HepG2 (cell line): Measurements from ENCODE around the gene CEACAM21. TPM values are rescaled to one million over a fixed set of nuclear protein-coding genes. Genes with fewer than 3 reads are reported as not detected.

Source experiments
- ARID2 ChIP-seq: sonication (generic); formaldehyde crosslinking; IDR thresholded peaks from 2 replicates; pipeline ENCODE4 v1.8.1; 2022; ENCODE audit warnings: mild to moderate bottlenecking, missing genetic modification reagents, borderline replicate concordance
- CHCHD3 ChIP-seq: sonication (generic); formaldehyde crosslinking; IDR thresholded peaks from 2 replicates; pipeline ENCODE4 v1.8.0; 2022; ENCODE audit warnings: mild to moderate bottlenecking, missing genetic modification reagents, moderate library complexity
- GFI1 ChIP-seq: sonication (generic); formaldehyde crosslinking; IDR thresholded peaks from 2 replicates; pipeline ENCODE4 v1.5.0; 2020; ENCODE audit warnings: missing genetic modification reagents, mild to moderate bottlenecking, borderline replicate concordance
- GPN1 ChIP-seq: sonication (generic); formaldehyde crosslinking; IDR thresholded peaks from 2 replicates; pipeline ENCODE4 v1.5.1; 2020; ENCODE audit warnings: missing genetic modification reagents, borderline replicate concordance
- KAT7 ChIP-seq: IDR thresholded peaks from 2 replicates; pipeline ENCODE4 v1.6.1; 2018; ENCODE audit warnings: borderline replicate concordance, missing compliant biosample characterization
- KLF6 ChIP-seq: IDR thresholded peaks from 2 replicates; pipeline ENCODE4 v1.8.0; 2016; ENCODE audit warnings: missing biosample characterization, missing genetic modification reagents
- MIER2 ChIP-seq: IDR thresholded peaks from 2 replicates; pipeline ENCODE4 v1.6.1; 2016; ENCODE audit warnings: missing biosample characterization, missing genetic modification reagents
- SALL1 ChIP-seq: sonication (generic); formaldehyde crosslinking; IDR thresholded peaks from 2 replicates; pipeline ENCODE4 v1.8.0; 2022; ENCODE audit warnings: mild to moderate bottlenecking, missing genetic modification reagents
- SKI ChIP-seq: fragments of 450-650 bp; IDR thresholded peaks from one replicate; pipeline ENCODE4 v1.6.1; 2018; ENCODE audit warnings: mild to moderate bottlenecking; ENCODE audit not compliant: partially characterized antibody
- TFDP2 ChIP-seq: sonication (generic); formaldehyde crosslinking; IDR thresholded peaks from 2 replicates; pipeline ENCODE4 v1.4.0; 2020; ENCODE audit warnings: missing genetic modification reagents
- TP53 ChIP-seq: sonication (generic); formaldehyde crosslinking; conservative IDR thresholded peaks from 2 replicates; pipeline ENCODE4 v1.4.0; 2020; ENCODE audit warnings: missing genetic modification reagents
- XRCC5 ChIP-seq: fragments of 200-400 bp; formaldehyde crosslinking; optimal IDR thresholded peaks from 2 replicates; pipeline ENCODE3; 2017; ENCODE audit warnings: mild to moderate bottlenecking, low read length
- ZBTB3 ChIP-seq: sonication (generic); formaldehyde crosslinking; IDR thresholded peaks from 2 replicates; pipeline ENCODE4 v1.4.0; 2020; ENCODE audit warnings: low read depth, mild to moderate bottlenecking, moderate library complexity, missing genetic modification reagents, borderline replicate concordance
- ZNF101 ChIP-seq: sonication (generic); formaldehyde crosslinking; IDR thresholded peaks from 2 replicates; pipeline ENCODE4 v1.4.0; 2020; ENCODE audit warnings: mild to moderate bottlenecking, low read depth, missing genetic modification reagents, borderline replicate concordance
- ZNF232 ChIP-seq: sonication (generic); formaldehyde crosslinking; IDR thresholded peaks from 2 replicates; pipeline ENCODE4 v1.4.0; 2020; ENCODE audit warnings: missing genetic modification reagents, borderline replicate concordance
- ZNF749 ChIP-seq: sonication (generic); formaldehyde crosslinking; IDR thresholded peaks from 2 replicates; pipeline ENCODE4 v1.8.0; 2022; ENCODE audit warnings: mild to moderate bottlenecking, missing genetic modification reagents, moderate library complexity, borderline replicate concordance
- ZNF839 ChIP-seq: sonication (generic); formaldehyde crosslinking; IDR thresholded peaks from 2 replicates; pipeline ENCODE4 v1.4.0; 2020; ENCODE audit warnings: missing genetic modification reagents, mild to moderate bottlenecking, borderline replicate concordance
- polyA plus RNA-seq, 8 experiments: library from polyadenylated mRNA; depleted of rRNA in 3 of 8; stranded (reverse) in 7 of 8; unstranded in 1 of 8; fragments of >200 nt; fragmentation: Illumina TruSeq in 4 of 8; extraction: Trizol in 4 of 8; gene quantifications; 2 replicates each; pipeline versions ENCODE4 v1.2.1 to v1.2.3, GENCODE V29; 2011 to 2016; ENCODE audit warnings: low read depth in 4 of 8, missing spikeins in 1 of 8, mixed read lengths in 1 of 8; ENCODE audit not compliant: insufficient read depth in 1 of 8
- total RNA-seq, 5 experiments: library from RNA; depleted of rRNA; stranded (reverse); fragments of >200 nt; fragmentation: Illumina TruSeq; extraction: Trizol; gene quantifications; 2 replicates each; pipeline ENCODE4 v1.2.3, GENCODE V29; 2016; ENCODE audit warnings: low read depth in 1 of 5
- TF ChIP-seq, protein P1 (sequence below), 2 experiments: sonication (generic) in 1 of 2; formaldehyde crosslinking in 1 of 2; IDR thresholded peaks; 2 replicates each; pipeline versions ENCODE4 v1.6.1 to v1.9.0; 2014 to 2022; ENCODE audit warnings: antibody characterized with exemption in 1 of 2, borderline replicate concordance in 1 of 2, inconsistent platforms in 1 of 2, low read depth in 1 of 2, missing genetic modification reagents in 1 of 2
- TF ChIP-seq, protein P2 (sequence below): sonication (generic); formaldehyde crosslinking; IDR thresholded peaks from 2 replicates; pipeline ENCODE4 v1.4.0; 2020; ENCODE audit warnings: missing genetic modification reagents, borderline replicate concordance

Gene CEACAM21
- total and polyA plus RNA-seq, 2 of the 13 experiments (the other 11 are each of a cell fraction or from before 2014, with no cell fraction given), result 0.05 TPM; not detected in 1

GRCh38 chr19:41595258-41595889, 19.4 kb downstream of the CEACAM21 start (continued):
- TF ChIP-seq, protein P1, sequence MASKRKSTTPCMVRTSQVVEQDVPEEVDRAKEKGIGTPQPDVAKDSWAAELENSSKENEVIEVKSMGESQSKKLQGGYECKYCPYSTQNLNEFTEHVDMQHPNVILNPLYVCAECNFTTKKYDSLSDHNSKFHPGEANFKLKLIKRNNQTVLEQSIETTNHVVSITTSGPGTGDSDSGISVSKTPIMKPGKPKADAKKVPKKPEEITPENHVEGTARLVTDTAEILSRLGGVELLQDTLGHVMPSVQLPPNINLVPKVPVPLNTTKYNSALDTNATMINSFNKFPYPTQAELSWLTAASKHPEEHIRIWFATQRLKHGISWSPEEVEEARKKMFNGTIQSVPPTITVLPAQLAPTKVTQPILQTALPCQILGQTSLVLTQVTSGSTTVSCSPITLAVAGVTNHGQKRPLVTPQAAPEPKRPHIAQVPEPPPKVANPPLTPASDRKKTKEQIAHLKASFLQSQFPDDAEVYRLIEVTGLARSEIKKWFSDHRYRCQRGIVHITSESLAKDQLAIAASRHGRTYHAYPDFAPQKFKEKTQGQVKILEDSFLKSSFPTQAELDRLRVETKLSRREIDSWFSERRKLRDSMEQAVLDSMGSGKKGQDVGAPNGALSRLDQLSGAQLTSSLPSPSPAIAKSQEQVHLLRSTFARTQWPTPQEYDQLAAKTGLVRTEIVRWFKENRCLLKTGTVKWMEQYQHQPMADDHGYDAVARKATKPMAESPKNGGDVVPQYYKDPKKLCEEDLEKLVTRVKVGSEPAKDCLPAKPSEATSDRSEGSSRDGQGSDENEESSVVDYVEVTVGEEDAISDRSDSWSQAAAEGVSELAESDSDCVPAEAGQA (IDR thresholded peaks at IDR 0.05; ENCODE audit: low read depth), result no peak
- TF ChIP-seq, protein P1 (CRISPR knock-in tag; IDR thresholded peaks at IDR 0.05; ENCODE audit: borderline replicate concordance), result no peak
- TF ChIP-seq MIER2 (CRISPR knock-in tag), result peak; percentile 68
- TF ChIP-seq ZBTB3 (CRISPR knock-in tag), result no peak
- no peak for TF ChIP-seq ZNF101 (CRISPR knock-in tag)
- no peak for TF ChIP-seq SKI
- no peak for TF ChIP-seq TP53 (CRISPR knock-in tag)
- TF ChIP-seq, protein P2, sequence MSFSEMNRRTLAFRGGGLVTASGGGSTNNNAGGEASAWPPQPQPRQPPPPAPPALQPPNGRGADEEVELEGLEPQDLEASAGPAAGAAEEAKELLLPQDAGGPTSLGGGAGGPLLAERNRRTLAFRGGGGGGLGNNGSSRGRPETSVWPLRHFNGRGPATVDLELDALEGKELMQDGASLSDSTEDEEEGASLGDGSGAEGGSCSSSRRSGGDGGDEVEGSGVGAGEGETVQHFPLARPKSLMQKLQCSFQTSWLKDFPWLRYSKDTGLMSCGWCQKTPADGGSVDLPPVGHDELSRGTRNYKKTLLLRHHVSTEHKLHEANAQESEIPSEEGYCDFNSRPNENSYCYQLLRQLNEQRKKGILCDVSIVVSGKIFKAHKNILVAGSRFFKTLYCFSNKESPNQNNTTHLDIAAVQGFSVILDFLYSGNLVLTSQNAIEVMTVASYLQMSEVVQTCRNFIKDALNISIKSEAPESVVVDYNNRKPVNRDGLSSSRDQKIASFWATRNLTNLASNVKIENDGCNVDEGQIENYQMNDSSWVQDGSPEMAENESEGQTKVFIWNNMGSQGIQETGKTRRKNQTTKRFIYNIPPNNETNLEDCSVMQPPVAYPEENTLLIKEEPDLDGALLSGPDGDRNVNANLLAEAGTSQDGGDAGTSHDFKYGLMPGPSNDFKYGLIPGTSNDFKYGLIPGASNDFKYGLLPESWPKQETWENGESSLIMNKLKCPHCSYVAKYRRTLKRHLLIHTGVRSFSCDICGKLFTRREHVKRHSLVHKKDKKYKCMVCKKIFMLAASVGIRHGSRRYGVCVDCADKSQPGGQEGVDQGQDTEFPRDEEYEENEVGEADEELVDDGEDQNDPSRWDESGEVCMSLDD (CRISPR knock-in tag), result no peak
- no peak for TF ChIP-seq TFDP2 (CRISPR knock-in tag)
- TF ChIP-seq CHCHD3 (CRISPR knock-in tag), result no peak
- TF ChIP-seq GFI1 (CRISPR knock-in tag), result no peak
- peak; percentile 70 for TF ChIP-seq XRCC5
- no peak for TF ChIP-seq ARID2 (CRISPR knock-in tag)
- no peak for TF ChIP-seq KLF6 (CRISPR knock-in tag)
- TF ChIP-seq SALL1 (CRISPR knock-in tag), result no peak
- TF ChIP-seq ZNF749, result no peak
- no peak for TF ChIP-seq KAT7
- TF ChIP-seq ZNF232, result no peak
- no peak for TF ChIP-seq ZNF839 (CRISPR knock-in tag)
- no peak for TF ChIP-seq GPN1 (CRISPR knock-in tag)
